ENCODE results near the gene DLK2. TPM values are rescaled to one million over a fixed set of nuclear protein-coding genes. Genes with fewer than 3 reads are reported as not detected.

Gene DLK2
- total and polyA plus RNA-seq, 2 of the 13 experiments (the other 11 are each of a cell fraction or from before 2014, with no cell fraction given), result 1.2 to 3.8 TPM

DNA sequence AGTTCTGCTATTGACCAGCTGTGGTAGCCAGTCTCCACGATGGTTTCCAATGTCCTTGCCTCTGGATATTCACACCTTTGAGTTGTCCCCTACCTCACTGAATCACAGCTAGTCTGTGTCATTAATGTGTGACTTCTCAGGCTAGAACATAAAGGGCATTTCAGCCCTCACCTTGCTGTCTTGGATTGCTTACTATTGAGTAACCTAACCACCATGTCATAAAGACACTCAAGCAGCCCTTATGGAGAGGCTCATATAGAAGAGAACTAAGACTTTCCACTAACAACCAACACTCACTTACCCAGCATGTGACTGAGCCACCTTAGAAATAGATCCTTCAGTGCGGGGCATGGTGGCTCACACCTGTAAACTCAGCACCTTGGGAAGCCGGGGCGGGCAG, 47.1 kb downstream of the DLK2 start:
- no peak for TF ChIP-seq NR2F1 (CRISPR knock-in tag; IDR thresholded peaks at IDR 0.05)
- no peak for TF ChIP-seq EHMT2 (IDR thresholded peaks at IDR 0.05; ENCODE audit: borderline replicate concordance, low read depth, low read length)
- TF ChIP-seq MAX (IDR thresholded peaks at IDR 0.05), result no peak
- no peak for TF ChIP-seq MZF1 (CRISPR knock-in tag; IDR thresholded peaks at IDR 0.05; ENCODE audit: borderline replicate concordance)
- TF ChIP-seq ESRRA (CRISPR knock-in tag; IDR thresholded peaks at IDR 0.05; ENCODE audit: low read depth), result no peak
- TF ChIP-seq FOXO1 (CRISPR knock-in tag; IDR thresholded peaks at IDR 0.05), result no peak
- H3K79me2 ChIP-seq (ENCODE audit: insufficient read depth, low read length), result no peaks in the 10 kb centered on the region
- H3K27me3 ChIP-seq (ENCODE audit: control insufficient read depth in 1 of 2, insufficient read depth in 2 of 2, low read length in 2 of 2), result peaks cover 0 to 8% of the 10 kb centered on the region in 2 experiments; a peak in 2 of 5 replicates
- intact Hi-C loops (cut with micrococcal nuclease; ENCODE audit: unreplicated experiment), result no loop called here
- no TSS peak for BruUV-seq (replicated peaks)
- no peaks in the 10 kb centered on the region for H3K9me3 ChIP-seq (ENCODE audit: low read length)
- no peak for FAIRE-seq
- CTCF ChIA-PET (ENCODE audit: low intra/inter-chr PET ratio, low total read pairs), result no interaction called here
- no peaks in the 10 kb centered on the region for H3K36me3 ChIP-seq (replicated peaks in 1 of 2; ENCODE audit: control insufficient read depth in 1 of 2, insufficient read depth in 2 of 2, low read length in 2 of 2)
- H3K9ac ChIP-seq (ENCODE audit: insufficient read depth, low read depth, low read length), result no peak overlapping the region
- no peak for ATAC-seq
- no peak overlapping the region for H2AFZ ChIP-seq (ENCODE audit: low read length)
- POLR2A ChIA-PET, result no interaction called here
- no peak for DNase-seq (ENCODE audit: low spot score)
- H3K4me3 ChIP-seq (replicated peaks in 1 of 3; ENCODE audit: insufficient read depth in 1 of 3, low read depth in 2 of 3, low read length in 3 of 3), result no peak overlapping the region
- no peak overlapping the region for H3K27ac ChIP-seq (ENCODE audit: extremely low read length, insufficient read depth, low read length)
- 63% methylated on average over 4 of the region's 4 CpGs for WGBS (ENCODE audit: low lambda C conversion rate)
- in situ Hi-C loops (cut with HindIII; ENCODE audit: extremely low pct_ligation_motif_present, low pct_unique_long_range_greater_than_20kb), result no loop called here
- no peak overlapping the region for H3K4me2 ChIP-seq (ENCODE audit: low read depth, low read length)
- H3K4me1 ChIP-seq (ENCODE audit: insufficient read depth, low read length), result no peaks in the 10 kb centered on the region
- no peaks in the 10 kb centered on the region for H4K20me1 ChIP-seq (ENCODE audit: insufficient read depth, low read length)

- BruUV-seq (replicated peaks), result no TSS peak
- ATAC-seq, result no peak
- no peak for FAIRE-seq
- H3K4me1 ChIP-seq (ENCODE audit: insufficient read depth, low read length), result no peaks in the 10 kb centered on the region
- no peak overlapping the region for H3K4me2 ChIP-seq (ENCODE audit: low read depth, low read length)
- 74% methylated on average over 1 of the region's 1 CpG for WGBS (ENCODE audit: low lambda C conversion rate)
- no peaks in the 10 kb centered on the region for H3K79me2 ChIP-seq (ENCODE audit: insufficient read depth, low read length)
- ChIA-PET POLR2A (no interaction called here), CTCF (ENCODE audit: low intra/inter-chr PET ratio, low total read pairs) (no interaction called here)
- intact Hi-C loops (cut with micrococcal nuclease; ENCODE audit: unreplicated experiment) (no loop called here), in situ Hi-C loops (cut with HindIII; ENCODE audit: extremely low pct_ligation_motif_present, low pct_unique_long_range_greater_than_20kb) (no loop called here)
- H3K36me3 ChIP-seq (replicated peaks in 1 of 2; ENCODE audit: control insufficient read depth in 1 of 2, insufficient read depth in 2 of 2, low read length in 2 of 2), result no peaks in the 10 kb centered on the region
- peaks cover 0 to 3% of the 10 kb centered on the region in 2 experiments; a peak in 1 of 5 replicates for H3K27me3 ChIP-seq (ENCODE audit: control insufficient read depth in 1 of 2, insufficient read depth in 2 of 2, low read length in 2 of 2)
- no peak overlapping the region for H3K4me3 ChIP-seq (replicated peaks in 1 of 3; ENCODE audit: insufficient read depth in 1 of 3, low read depth in 2 of 3, low read length in 3 of 3)
- no peak overlapping the region for H3K9ac ChIP-seq (ENCODE audit: insufficient read depth, low read depth, low read length)
- no peak overlapping the region for H3K27ac ChIP-seq (ENCODE audit: extremely low read length, insufficient read depth, low read length)
- no peaks in the 10 kb centered on the region for H3K9me3 ChIP-seq (ENCODE audit: low read length)
- no peaks in the 10 kb centered on the region for H4K20me1 ChIP-seq (ENCODE audit: insufficient read depth, low read length)
- no peak for DNase-seq (ENCODE audit: low spot score)
- H2AFZ ChIP-seq (ENCODE audit: low read length), result no peak overlapping the region
- no peak for TF ChIP-seq HMGXB4 (CRISPR knock-in tag; IDR thresholded peaks at IDR 0.05; ENCODE audit: borderline replicate concordance in 1 of 2, low read depth in 1 of 2)
- no peak for TF ChIP-seq FOXA3 (CRISPR knock-in tag; IDR thresholded peaks at IDR 0.05)
- no peak for TF ChIP-seq ZNF672 (CRISPR knock-in tag; IDR thresholded peaks at IDR 0.05)
- TF ChIP-seq U2AF2 (IDR thresholded peaks at IDR 0.05; ENCODE audit: low read depth, low read length), result no peak
- no peak for TF ChIP-seq KAT7 (CRISPR knock-in tag; IDR thresholded peaks at IDR 0.05; ENCODE audit: borderline replicate concordance)
- TF ChIP-seq ZSCAN31 (CRISPR knock-in tag; IDR thresholded peaks at IDR 0.05; ENCODE audit: low read depth), result no peak
- TF ChIP-seq KAT8 (CRISPR knock-in tag; IDR thresholded peaks at IDR 0.05), result no peak
- TF ChIP-seq CREB1 (IDR thresholded peaks at IDR 0.05), result no peak
- no peak for TF ChIP-seq CREB1 (CRISPR knock-in tag; IDR thresholded peaks at IDR 0.05)
- TF ChIP-seq KDM1A (CRISPR knock-in tag; IDR thresholded peaks at IDR 0.05), result no peak
- no peak for TF ChIP-seq ZNF589 (CRISPR knock-in tag; conservative IDR thresholded peaks at IDR 0.05)
- TF ChIP-seq MIER3 (CRISPR knock-in tag; IDR thresholded peaks at IDR 0.05; ENCODE audit: borderline replicate concordance), result no peak
These were observed 48.1 kb downstream of the DLK2 start for GRCh38 chr6:43407296-43407695.
